Measurements from ENCODE around the gene LDLR. TPM values are rescaled to one million over a fixed set of nuclear protein-coding genes. Genes with fewer than 3 reads are reported as not detected.
"Not testable (repeated sequence)": the region's sequence is repeated elsewhere in the genome, so short reads cannot be mapped to it uniquely, and the experiment has no call there.

Gene LDLR
- total RNA-seq, 1 experiment from 2014 or later: 118 TPM

- no peak for DNase-seq (ENCODE audit: low spot score)
These were observed 51.6 kb downstream of the LDLR start for GRCh38 chr19:11140896-11141295.

GRCh38 chr19:11141937-11142527, 52.8 kb downstream of the LDLR start:
- DNase-seq (ENCODE audit: low spot score): peak; percentile 59

- DNase-seq (ENCODE audit: low spot score): peak; percentile 95
These were observed 53.4 kb downstream of the LDLR start for GRCh38 chr19:11142528-11143171.

- no peak for DNase-seq (ENCODE audit: low spot score)
These were observed 56.3 kb downstream of the LDLR start for GRCh38 chr19:11145536-11145924.

GRCh38 chr19:11148001-11148400, 58.7 kb downstream of the LDLR start:
- no peak for DNase-seq (ENCODE audit: low spot score)

GRCh38 chr19:11151181-11151580, 61.9 kb downstream of the LDLR start:
- no peak for DNase-seq (ENCODE audit: low spot score)

- peak; percentile 74 for DNase-seq (ENCODE audit: low spot score)
These were observed 63.2 kb downstream of the LDLR start for GRCh38 chr19:11152318-11153062.

- DNase-seq (ENCODE audit: low spot score): no peak
These were observed 65.4 kb downstream of the LDLR start for GRCh38 chr19:11154683-11155047.

GRCh38 chr19:11155373-11156120, 66.3 kb downstream of the LDLR start, which contains the start of gene SPC24:
TSS of gene SPC24 (minus strand) at chr19:11155782. CDS start at chr19:11155776, 6 bp downstream.
- DNase-seq (ENCODE audit: low spot score): peak; percentile 99

GRCh38 chr19:11159598-11160439, 70.6 kb downstream of the LDLR start:
- DNase-seq (ENCODE audit: low spot score): no peak

GRCh38 chr19:11160440-11160768, 71.1 kb downstream of the LDLR start:
- DNase-seq (ENCODE audit: low spot score): not testable (repeated sequence)

GRCh38 chr19:11164296-11164695, 75.0 kb downstream of the LDLR start:
- no peak for DNase-seq (ENCODE audit: low spot score)

GRCh38 chr19:11164879-11165406, 75.7 kb downstream of the LDLR start:
- no peak for DNase-seq (ENCODE audit: low spot score)

- no peak for DNase-seq (ENCODE audit: low spot score)
These were observed 76.3 kb downstream of the LDLR start for GRCh38 chr19:11165486-11166030.

- DNase-seq (ENCODE audit: low spot score): no peak
These were observed 77.2 kb downstream of the LDLR start for GRCh38 chr19:11166281-11167142.

GRCh38 chr19:11168568-11168967, 79.3 kb downstream of the LDLR start:
- DNase-seq (ENCODE audit: low spot score): peak; percentile 98

GRCh38 chr19:11169896-11170678, 80.8 kb downstream of the LDLR start:
- no peak for DNase-seq (ENCODE audit: low spot score)

GRCh38 chr19:11171144-11171543, 81.9 kb downstream of the LDLR start:
- DNase-seq (ENCODE audit: low spot score): no peak

- DNase-seq (ENCODE audit: low spot score): no peak
These were observed 83.3 kb downstream of the LDLR start for GRCh38 chr19:11172576-11172975.

All from A172 (cell line).